ENCODE results near the gene ARHGAP21.

GRCh38 chr10:24568042-24568441 is 155.6 kb downstream of the ARHGAP21 start:
- TF ChIP-seq, protein P1, sequence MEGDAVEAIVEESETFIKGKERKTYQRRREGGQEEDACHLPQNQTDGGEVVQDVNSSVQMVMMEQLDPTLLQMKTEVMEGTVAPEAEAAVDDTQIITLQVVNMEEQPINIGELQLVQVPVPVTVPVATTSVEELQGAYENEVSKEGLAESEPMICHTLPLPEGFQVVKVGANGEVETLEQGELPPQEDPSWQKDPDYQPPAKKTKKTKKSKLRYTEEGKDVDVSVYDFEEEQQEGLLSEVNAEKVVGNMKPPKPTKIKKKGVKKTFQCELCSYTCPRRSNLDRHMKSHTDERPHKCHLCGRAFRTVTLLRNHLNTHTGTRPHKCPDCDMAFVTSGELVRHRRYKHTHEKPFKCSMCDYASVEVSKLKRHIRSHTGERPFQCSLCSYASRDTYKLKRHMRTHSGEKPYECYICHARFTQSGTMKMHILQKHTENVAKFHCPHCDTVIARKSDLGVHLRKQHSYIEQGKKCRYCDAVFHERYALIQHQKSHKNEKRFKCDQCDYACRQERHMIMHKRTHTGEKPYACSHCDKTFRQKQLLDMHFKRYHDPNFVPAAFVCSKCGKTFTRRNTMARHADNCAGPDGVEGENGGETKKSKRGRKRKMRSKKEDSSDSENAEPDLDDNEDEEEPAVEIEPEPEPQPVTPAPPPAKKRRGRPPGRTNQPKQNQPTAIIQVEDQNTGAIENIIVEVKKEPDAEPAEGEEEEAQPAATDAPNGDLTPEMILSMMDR (IDR thresholded peaks at IDR 0.05): no peak
- TF ChIP-seq SIN3A (IDR thresholded peaks at IDR 0.05; ENCODE audit: borderline replicate concordance, insufficient read depth, low read depth, low read length) (no peak), POLR2AphosphoS5 (IDR thresholded peaks at IDR 0.05; ENCODE audit: low read depth, low read length) (no peak), TCF7L2 (IDR thresholded peaks at IDR 0.05; ENCODE audit: low read depth, low read length) (no peak)
- TF ChIP-seq, protein P2, sequence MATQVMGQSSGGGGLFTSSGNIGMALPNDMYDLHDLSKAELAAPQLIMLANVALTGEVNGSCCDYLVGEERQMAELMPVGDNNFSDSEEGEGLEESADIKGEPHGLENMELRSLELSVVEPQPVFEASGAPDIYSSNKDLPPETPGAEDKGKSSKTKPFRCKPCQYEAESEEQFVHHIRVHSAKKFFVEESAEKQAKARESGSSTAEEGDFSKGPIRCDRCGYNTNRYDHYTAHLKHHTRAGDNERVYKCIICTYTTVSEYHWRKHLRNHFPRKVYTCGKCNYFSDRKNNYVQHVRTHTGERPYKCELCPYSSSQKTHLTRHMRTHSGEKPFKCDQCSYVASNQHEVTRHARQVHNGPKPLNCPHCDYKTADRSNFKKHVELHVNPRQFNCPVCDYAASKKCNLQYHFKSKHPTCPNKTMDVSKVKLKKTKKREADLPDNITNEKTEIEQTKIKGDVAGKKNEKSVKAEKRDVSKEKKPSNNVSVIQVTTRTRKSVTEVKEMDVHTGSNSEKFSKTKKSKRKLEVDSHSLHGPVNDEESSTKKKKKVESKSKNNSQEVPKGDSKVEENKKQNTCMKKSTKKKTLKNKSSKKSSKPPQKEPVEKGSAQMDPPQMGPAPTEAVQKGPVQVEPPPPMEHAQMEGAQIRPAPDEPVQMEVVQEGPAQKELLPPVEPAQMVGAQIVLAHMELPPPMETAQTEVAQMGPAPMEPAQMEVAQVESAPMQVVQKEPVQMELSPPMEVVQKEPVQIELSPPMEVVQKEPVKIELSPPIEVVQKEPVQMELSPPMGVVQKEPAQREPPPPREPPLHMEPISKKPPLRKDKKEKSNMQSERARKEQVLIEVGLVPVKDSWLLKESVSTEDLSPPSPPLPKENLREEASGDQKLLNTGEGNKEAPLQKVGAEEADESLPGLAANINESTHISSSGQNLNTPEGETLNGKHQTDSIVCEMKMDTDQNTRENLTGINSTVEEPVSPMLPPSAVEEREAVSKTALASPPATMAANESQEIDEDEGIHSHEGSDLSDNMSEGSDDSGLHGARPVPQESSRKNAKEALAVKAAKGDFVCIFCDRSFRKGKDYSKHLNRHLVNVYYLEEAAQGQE (IDR thresholded peaks at IDR 0.05; ENCODE audit: insufficient read depth in 1 of 2, low read depth in 2 of 2, low read length in 1 of 2): no peak
